Progenitor cell of endocrine pancreas (in vitro differentiated cells): ENCODE results near the gene HYI. TPM values are rescaled to one million over a fixed set of nuclear protein-coding genes. Genes with fewer than 3 reads are reported as not detected.

Experiments used
- DNase-seq: peaks from one replicate; pipeline ENCODE4 v3.0.0; 2021; ENCODE audit warnings: low spot score; ENCODE audit not compliant: unreplicated experiment
- H3K27ac Mint-ChIP-seq: 2 replicates; pipeline ENCODE4 v1.8.0; 2021; ENCODE audit warnings: mild to moderate bottlenecking, moderate library complexity, mixed read lengths
- H3K27me3 Mint-ChIP-seq: 2 replicates; pipeline ENCODE4 v1.8.0; 2021; ENCODE audit warnings: mixed read lengths
- H3K36me3 Mint-ChIP-seq: 2 replicates; pipeline ENCODE4 v1.8.0; 2022; ENCODE audit warnings: mixed read lengths; ENCODE audit not compliant: insufficient read depth
- H3K4me1 Mint-ChIP-seq: 2 replicates; pipeline ENCODE4 v1.8.0; 2021; ENCODE audit warnings: low read depth, mixed read lengths
- H3K4me3 Mint-ChIP-seq: 2 replicates; pipeline ENCODE4 v1.8.0; 2021; ENCODE audit warnings: low read depth, mild to moderate bottlenecking, moderate library complexity, mixed read lengths
- H3K9me3 Mint-ChIP-seq: 2 replicates; pipeline ENCODE4 v1.8.0; 2021; ENCODE audit warnings: low read depth, mixed read lengths
- CTCF ChIP-seq: fragments of 200-600 bp; sonication (generic); IDR thresholded peaks from one replicate; pipeline ENCODE4 v1.5.0; 2021; ENCODE audit warnings: antibody characterized with exemption, mild to moderate bottlenecking; ENCODE audit not compliant: unreplicated experiment
- total RNA-seq: library from RNA; stranded (reverse); gene quantifications from 2 replicates; pipeline ENCODE4 v1.2.1, GENCODE V29; 2021

The HYI gene
- total RNA-seq, 1 donor from 2014 or later = 52.4 TPM

GRCh38 chr1:43441894-43442637 is 11.7 kb downstream of the HYI start:
- DNase-seq = no peak

GRCh38 chr1:43441166-43441893 is 12.4 kb downstream of the HYI start:
- Mint-ChIP-seq H3K27me3 (no peaks in the 10 kb centered on the region), H3K9me3 (no peaks in the 10 kb centered on the region), H3K4me3 (no peak overlapping the region), H3K4me1 (peaks cover 8% of the 10 kb centered on the region), H3K27ac (no peak overlapping the region), H3K36me3 (peaks cover 18% of the 10 kb centered on the region)
- no peak for TF ChIP-seq CTCF
- DNase-seq = no peak

More at GRCh38 chr1:43441894-43442637, 11.7 kb downstream of the HYI start:
- H3K27ac Mint-ChIP-seq = no peak overlapping the region
- no peaks in the 10 kb centered on the region for H3K27me3 Mint-ChIP-seq
- no peak for TF ChIP-seq CTCF
- peaks cover 8% of the 10 kb centered on the region for H3K4me1 Mint-ChIP-seq
- H3K36me3 Mint-ChIP-seq = peaks cover 18% of the 10 kb centered on the region
- H3K4me3 Mint-ChIP-seq = no peak overlapping the region
- no peaks in the 10 kb centered on the region for H3K9me3 Mint-ChIP-seq

- Mint-ChIP-seq H3K27me3 (no peaks in the 10 kb centered on the region), H3K36me3 (peaks cover 22% of the 10 kb centered on the region), H3K4me1 (peaks cover 8% of the 10 kb centered on the region), H3K27ac (no peak overlapping the region), H3K9me3 (no peaks in the 10 kb centered on the region), H3K4me3 (no peak overlapping the region)
- no peak for TF ChIP-seq CTCF
- no peak for DNase-seq
These were observed 13.4 kb downstream of the HYI start for GRCh38 chr1:43440358-43440757.

GRCh38 chr1:43439781-43440180 is 13.9 kb downstream of the HYI start:
- H3K27me3 Mint-ChIP-seq = no peaks in the 10 kb centered on the region
- H3K36me3 Mint-ChIP-seq = peaks cover 22% of the 10 kb centered on the region
- H3K9me3 Mint-ChIP-seq = no peaks in the 10 kb centered on the region
- no peak overlapping the region for H3K27ac Mint-ChIP-seq
- peaks cover 6% of the 10 kb centered on the region for H3K4me1 Mint-ChIP-seq
- no peak for TF ChIP-seq CTCF
- no peak for DNase-seq
- H3K4me3 Mint-ChIP-seq = no peak overlapping the region

- no peak for DNase-seq
- no peak overlapping the region for H3K4me3 Mint-ChIP-seq
- H3K27me3 Mint-ChIP-seq = no peaks in the 10 kb centered on the region
- peaks cover 21% of the 10 kb centered on the region for H3K36me3 Mint-ChIP-seq
- H3K27ac Mint-ChIP-seq = no peak overlapping the region
- no peaks in the 10 kb centered on the region for H3K9me3 Mint-ChIP-seq
- H3K4me1 Mint-ChIP-seq = peaks cover 3% of the 10 kb centered on the region
- no peak for TF ChIP-seq CTCF
These were observed 14.7 kb downstream of the HYI start for GRCh38 chr1:43438953-43439581.
